ENCODE results near the gene TEX14. TPM values are rescaled to one million over a fixed set of nuclear protein-coding genes. Genes with fewer than 3 reads are reported as not detected.
A peak's percentile ranks its signal among the peaks of the same experiment; 100 is the strongest.

The TEX14 gene
- total RNA-seq, 1 experiment from 2014 or later = 0.89 TPM

DNA sequence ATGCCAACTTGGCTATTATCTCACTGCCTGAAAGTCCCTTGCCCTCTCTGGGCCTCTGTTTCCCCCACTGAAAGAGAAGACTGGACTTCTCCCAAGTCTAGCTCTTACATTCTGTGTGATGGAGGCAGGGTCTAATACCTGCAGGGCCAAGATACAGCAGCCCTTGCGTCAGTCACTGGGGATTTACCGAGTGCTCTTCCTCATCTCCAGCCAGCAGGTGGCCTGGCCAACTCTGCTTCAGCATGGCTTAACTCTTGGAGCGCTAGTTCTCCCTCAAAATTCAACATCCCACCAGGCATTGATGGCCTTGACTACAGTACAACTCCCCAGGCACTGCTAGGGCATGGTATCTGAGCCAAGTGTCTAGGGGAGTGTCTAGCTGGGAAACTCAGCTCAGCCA, 157.5 kb downstream of the TEX14 start:
- ChIA-PET CTCF (interaction anchor here (0.8 to 1.4 kb wide), 3 partner anchors 11 to 95 kb away, joined by 3 to 5 read pairs (median 3); no protein-coding TSS in a partner anchor), POLR2A (interaction anchor here (0.6 to 4.8 kb wide), 6 partner anchors 11 to 681 kb away, joined by 3 to 33 read pairs (median 4); no protein-coding TSS in a partner anchor)
- H3K4me1 ChIP-seq (ENCODE audit: control insufficient read depth in 1 of 2, insufficient read depth in 2 of 2, low read length in 2 of 2) = peaks cover 25 to 57% of the 10 kb centered on the region in 2 experiments

DNA sequence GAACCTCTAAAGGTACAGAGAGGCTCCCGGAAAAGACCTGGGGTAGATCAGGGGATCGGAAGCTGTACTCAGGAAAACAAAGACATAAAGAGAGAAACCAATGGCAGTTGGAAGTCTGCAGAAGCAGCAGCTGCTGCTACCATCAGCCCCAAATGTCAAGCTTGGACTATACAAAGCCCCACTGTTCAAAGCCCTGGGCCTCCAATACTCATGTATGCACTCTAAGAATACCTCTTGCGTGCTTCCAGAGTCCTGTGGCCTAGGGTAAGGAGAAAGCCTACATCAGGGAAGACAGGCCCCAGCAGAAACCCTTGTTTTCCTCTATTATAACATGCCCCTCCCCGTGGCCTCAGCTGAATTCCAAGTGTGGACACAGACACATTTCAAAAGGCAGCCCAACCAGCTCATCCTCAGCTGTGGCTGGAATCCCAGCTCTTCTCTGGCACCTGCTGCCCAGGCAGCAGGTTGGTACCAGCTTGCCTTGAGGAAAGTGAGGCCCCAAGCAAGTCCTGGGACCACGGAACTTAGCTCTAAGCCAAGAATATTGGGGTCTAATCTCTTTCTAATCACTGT, 158.1 kb downstream of the TEX14 start:
- ATAC-seq (no peak), DNase-seq (ENCODE audit: low read depth, low spot score) (no peak)
- H3K9me3 ChIP-seq (ENCODE audit: control insufficient read depth in 1 of 2, insufficient read depth in 1 of 2, low read depth in 1 of 2, low read length in 2 of 2) = no peaks in the 10 kb centered on the region
- ChIA-PET POLR2A (interaction anchor here (0.6 to 4.8 kb wide), 6 partner anchors 11 to 682 kb away, joined by 3 to 33 read pairs (median 4); no protein-coding TSS in a partner anchor), CTCF (interaction anchor here (0.9 kb wide), 1 partner anchor 11 kb away, joined by 3 read pairs; no protein-coding TSS in a partner anchor), RAD21 (ENCODE audit: low non-redundant PET in 1 of 2, low total read pairs in 2 of 2, uncharacterized antibody in 2 of 2, unreplicated experiment in 2 of 2) (no interaction called here)
- no peaks in the 10 kb centered on the region for H4K20me1 ChIP-seq (ENCODE audit: insufficient read depth)
- intact Hi-C loops (cut with micrococcal nuclease) = no loop called here
- H3K4me2 ChIP-seq (ENCODE audit: low read length) = no peak overlapping the region
- peaks cover 25 to 57% of the 10 kb centered on the region in 2 experiments for H3K4me1 ChIP-seq (ENCODE audit: control insufficient read depth in 1 of 2, insufficient read depth in 2 of 2, low read length in 2 of 2)
- H3K9me2 ChIP-seq (ENCODE audit: insufficient read depth) = no peaks in the 10 kb centered on the region
- H2AFZ ChIP-seq (ENCODE audit: low read depth, low read length, poor library complexity, severe bottlenecking) = no peak overlapping the region
- H3K9ac ChIP-seq (ENCODE audit: low read length) = no peak overlapping the region
- H3K36me3 ChIP-seq (ENCODE audit: control insufficient read depth in 1 of 2, insufficient read depth in 2 of 2, low read length in 2 of 2) = no peaks in the 10 kb centered on the region
- no peak overlapping the region for H3K4me3 ChIP-seq (replicated peaks in 1 of 2; ENCODE audit: low read depth in 1 of 2, low read length in 2 of 2)
- no peak for TF ChIP-seq EZH2phosphoT487 (IDR thresholded peaks at IDR 0.05; ENCODE audit: borderline replicate concordance)
- TF ChIP-seq, protein P1, sequence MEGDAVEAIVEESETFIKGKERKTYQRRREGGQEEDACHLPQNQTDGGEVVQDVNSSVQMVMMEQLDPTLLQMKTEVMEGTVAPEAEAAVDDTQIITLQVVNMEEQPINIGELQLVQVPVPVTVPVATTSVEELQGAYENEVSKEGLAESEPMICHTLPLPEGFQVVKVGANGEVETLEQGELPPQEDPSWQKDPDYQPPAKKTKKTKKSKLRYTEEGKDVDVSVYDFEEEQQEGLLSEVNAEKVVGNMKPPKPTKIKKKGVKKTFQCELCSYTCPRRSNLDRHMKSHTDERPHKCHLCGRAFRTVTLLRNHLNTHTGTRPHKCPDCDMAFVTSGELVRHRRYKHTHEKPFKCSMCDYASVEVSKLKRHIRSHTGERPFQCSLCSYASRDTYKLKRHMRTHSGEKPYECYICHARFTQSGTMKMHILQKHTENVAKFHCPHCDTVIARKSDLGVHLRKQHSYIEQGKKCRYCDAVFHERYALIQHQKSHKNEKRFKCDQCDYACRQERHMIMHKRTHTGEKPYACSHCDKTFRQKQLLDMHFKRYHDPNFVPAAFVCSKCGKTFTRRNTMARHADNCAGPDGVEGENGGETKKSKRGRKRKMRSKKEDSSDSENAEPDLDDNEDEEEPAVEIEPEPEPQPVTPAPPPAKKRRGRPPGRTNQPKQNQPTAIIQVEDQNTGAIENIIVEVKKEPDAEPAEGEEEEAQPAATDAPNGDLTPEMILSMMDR (IDR thresholded peaks at IDR 0.05 in 2 of 3, conservative IDR thresholded peaks at IDR 0.05 in 1 of 3; ENCODE audit: borderline replicate concordance in 1 of 3, insufficient read depth in 1 of 3, low read depth in 2 of 3, low read length in 2 of 3) = no peak
- no peak for TF ChIP-seq CEBPB (IDR thresholded peaks at IDR 0.05; ENCODE audit: low read depth)
- TF ChIP-seq CBX3 (IDR thresholded peaks at IDR 0.05; ENCODE audit: low read depth) = no peak
- BruUV-seq (replicated peaks) = no TSS peak
- H3K79me2 ChIP-seq (ENCODE audit: insufficient read depth, low read length) = no peaks in the 10 kb centered on the region
- H3K27ac ChIP-seq (ENCODE audit: low read depth, low read length) = no peak overlapping the region
- H3K27me3 ChIP-seq (ENCODE audit: insufficient read depth, low read length) = no peaks in the 10 kb centered on the region; the same call in 1 of the 2 replicates

More for the DNA sequence above, 157.5 kb downstream of the TEX14 start:
- no peaks in the 10 kb centered on the region; the same call in 1 of the 2 replicates for H3K27me3 ChIP-seq (ENCODE audit: insufficient read depth, low read length)
- H3K9ac ChIP-seq (ENCODE audit: low read length) = no peak overlapping the region
- no peaks in the 10 kb centered on the region for H3K36me3 ChIP-seq (ENCODE audit: control insufficient read depth in 1 of 2, insufficient read depth in 2 of 2, low read length in 2 of 2)
- H2AFZ ChIP-seq (ENCODE audit: low read depth, low read length, poor library complexity, severe bottlenecking) = no peak overlapping the region
- intact Hi-C loops (cut with micrococcal nuclease) = no loop called here
- H3K4me3 ChIP-seq (replicated peaks in 1 of 2; ENCODE audit: low read depth in 1 of 2, low read length in 2 of 2) = peak overlapping the region in 1 of 2 experiments; percentile 17; a peak in 1 of 4 replicates
- no peaks in the 10 kb centered on the region for H3K9me2 ChIP-seq (ENCODE audit: insufficient read depth)
- no peaks in the 10 kb centered on the region for H3K79me2 ChIP-seq (ENCODE audit: insufficient read depth, low read length)
- no peaks in the 10 kb centered on the region for H4K20me1 ChIP-seq (ENCODE audit: insufficient read depth)
- H3K9me3 ChIP-seq (ENCODE audit: control insufficient read depth in 1 of 2, insufficient read depth in 1 of 2, low read depth in 1 of 2, low read length in 2 of 2) = no peaks in the 10 kb centered on the region
- RAD21 ChIA-PET (ENCODE audit: low non-redundant PET in 1 of 2, low total read pairs in 2 of 2, uncharacterized antibody in 2 of 2, unreplicated experiment in 2 of 2) = interaction anchor here in 1 of 2 experiments (0.6 kb wide), 1 partner anchor 97 kb away, joined by 3 read pairs; no protein-coding TSS in a partner anchor
- no peak for ATAC-seq
- DNase-seq (ENCODE audit: low read depth, low spot score) = no peak
- TF ChIP-seq, protein P1 (IDR thresholded peaks at IDR 0.05 in 2 of 3, conservative IDR thresholded peaks at IDR 0.05 in 1 of 3; ENCODE audit: borderline replicate concordance in 1 of 3, insufficient read depth in 1 of 3, low read depth in 2 of 3, low read length in 2 of 3) = peak in 2 of 3 experiments; percentile 26 to 49; a peak in 3 of 6 replicates
- TF ChIP-seq, protein P2, sequence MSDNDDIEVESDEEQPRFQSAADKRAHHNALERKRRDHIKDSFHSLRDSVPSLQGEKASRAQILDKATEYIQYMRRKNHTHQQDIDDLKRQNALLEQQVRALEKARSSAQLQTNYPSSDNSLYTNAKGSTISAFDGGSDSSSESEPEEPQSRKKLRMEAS (IDR thresholded peaks at IDR 0.05) = no peak
- peak overlapping the region; percentile 61 for H3K4me2 ChIP-seq (ENCODE audit: low read length)
- H3K27ac ChIP-seq (ENCODE audit: low read depth, low read length) = no peak overlapping the region
- BruUV-seq (replicated peaks) = no TSS peak
